SK-N-SH treated with all-trans-retinoic acid at 6 μM for 48 hours (cell line): ENCODE data around the gene STAT6.

Experiments
- CSDC2 ChIP-seq: fragments of 250-450 bp; sonication (Bioruptor Pico); IDR thresholded peaks from 2 replicates; pipeline ENCODE4 v1.5.0; 2020; ENCODE audit warnings: mild to moderate bottlenecking, moderate library complexity
- ESRRG ChIP-seq: fragments of 250-450 bp; sonication (Bioruptor Pico); IDR thresholded peaks from 2 replicates; pipeline ENCODE4 v1.6.1; 2021; ENCODE audit warnings: mild to moderate bottlenecking
- TCF4 ChIP-seq: fragments of 250-450 bp; sonication (Bioruptor Pico); IDR thresholded peaks from 2 replicates; pipeline ENCODE4 v1.8.0; 2021; ENCODE audit warnings: mild to moderate bottlenecking, moderate library complexity, borderline replicate concordance
- ZFP3 ChIP-seq: fragments of 250-450 bp; sonication (Bioruptor Pico); IDR thresholded peaks from 2 replicates; pipeline ENCODE4 v1.5.0; 2020; ENCODE audit warnings: mild to moderate bottlenecking, moderate library complexity
- ZFP30 ChIP-seq: fragments of 450-650 bp; formaldehyde crosslinking; IDR thresholded peaks from 2 replicates; pipeline ENCODE4 v1.5.0; 2022; ENCODE audit warnings: mild to moderate bottlenecking, moderate library complexity
- ZNF70 ChIP-seq: fragments of 450-650 bp; formaldehyde crosslinking; IDR thresholded peaks from 2 replicates; pipeline ENCODE4 v1.5.0; 2020; ENCODE audit warnings: mild to moderate bottlenecking, moderate library complexity
- ZNF8 ChIP-seq: fragments of 450-650 bp; formaldehyde crosslinking; IDR thresholded peaks from 2 replicates; pipeline ENCODE4 v1.5.0; 2020; ENCODE audit warnings: mild to moderate bottlenecking, moderate library complexity
- TF ChIP-seq, protein P1 (sequence below): fragments of 250-450 bp; sonication (Bioruptor Pico); IDR thresholded peaks from 2 replicates; pipeline ENCODE4 v1.5.1; 2020; ENCODE audit warnings: low read depth, mild to moderate bottlenecking, moderate library complexity

DNA sequence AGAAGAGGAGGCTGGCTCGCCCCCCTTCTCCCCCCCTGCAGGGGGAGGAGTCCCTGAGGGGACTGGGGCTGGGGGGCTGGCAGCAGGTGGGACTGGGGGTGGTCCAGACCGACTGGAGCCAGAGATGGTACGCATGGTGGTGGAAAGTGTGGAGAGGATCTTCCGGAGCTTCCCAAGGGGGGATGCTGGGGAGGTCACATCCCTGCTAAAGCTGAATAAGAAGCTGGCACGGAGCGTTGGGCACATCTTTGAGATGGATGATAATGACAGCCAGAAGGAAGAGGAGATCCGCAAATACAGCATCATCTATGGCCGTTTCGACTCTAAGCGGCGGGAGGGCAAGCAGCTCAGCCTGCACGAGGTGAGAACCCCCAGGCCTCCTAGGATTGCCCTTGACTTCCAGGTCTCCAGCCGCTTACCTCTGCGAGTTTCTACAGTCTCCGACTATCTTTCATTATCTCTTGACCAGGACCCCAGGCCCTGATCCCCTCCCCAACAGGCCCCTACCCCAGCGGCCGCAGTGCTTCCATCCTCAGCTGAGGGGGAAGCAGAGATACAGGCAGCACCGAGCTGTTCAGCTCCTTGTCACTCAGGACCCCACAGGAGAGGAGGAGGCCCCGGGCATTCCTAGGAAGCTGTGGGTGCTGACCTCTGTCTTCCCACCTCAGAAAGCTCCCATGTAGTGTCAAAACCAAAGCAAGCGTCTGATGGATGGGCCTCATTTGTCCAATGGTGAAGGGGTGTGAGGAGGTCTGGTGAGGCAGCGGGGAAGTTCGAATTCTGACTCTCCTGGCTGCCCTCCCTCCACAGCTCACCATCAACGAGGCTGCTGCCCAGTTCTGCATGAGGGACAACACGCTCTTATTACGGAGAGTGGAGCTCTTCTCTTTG, 19.3 kb downstream of the STAT6 start:
- TF ChIP-seq CSDC2 (CRISPR knock-in tag) (no peak), ZFP3 (CRISPR knock-in tag) (no peak), ESRRG (CRISPR knock-in tag) (no peak), ZFP30 (CRISPR knock-in tag) (no peak), ZNF8 (no peak), ZNF70 (no peak), TCF4 (CRISPR knock-in tag) (no peak)
- TF ChIP-seq, protein P1, sequence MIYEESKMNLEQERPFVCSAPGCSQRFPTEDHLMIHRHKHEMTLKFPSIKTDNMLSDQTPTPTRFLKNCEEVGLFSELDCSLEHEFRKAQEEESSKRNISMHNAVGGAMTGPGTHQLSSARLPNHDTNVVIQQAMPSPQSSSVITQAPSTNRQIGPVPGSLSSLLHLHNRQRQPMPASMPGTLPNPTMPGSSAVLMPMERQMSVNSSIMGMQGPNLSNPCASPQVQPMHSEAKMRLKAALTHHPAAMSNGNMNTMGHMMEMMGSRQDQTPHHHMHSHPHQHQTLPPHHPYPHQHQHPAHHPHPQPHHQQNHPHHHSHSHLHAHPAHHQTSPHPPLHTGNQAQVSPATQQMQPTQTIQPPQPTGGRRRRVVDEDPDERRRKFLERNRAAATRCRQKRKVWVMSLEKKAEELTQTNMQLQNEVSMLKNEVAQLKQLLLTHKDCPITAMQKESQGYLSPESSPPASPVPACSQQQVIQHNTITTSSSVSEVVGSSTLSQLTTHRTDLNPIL (CRISPR knock-in tag), result no peak
